ENCODE data around the gene ZC3H13. TPM values are rescaled to one million over a fixed set of nuclear protein-coding genes. Genes with fewer than 3 reads are reported as not detected.

ZC3H13 gene
- total RNA-seq, 1 donor from 2014 or later: 39.6 TPM

GRCh38 chr13:46077265-46077664 is 24.7 kb upstream of the ZC3H13 start:
- Mint-ChIP-seq H3K4me1 (ENCODE audit: low read depth) (no peaks in the 10 kb centered on the region), H3K27ac (ENCODE audit: unreplicated experiment) (no peak overlapping the region), H3K36me3 (ENCODE audit: low read depth) (peaks cover 5% of the 10 kb centered on the region), H3K9me3 (ENCODE audit: low read depth) (peaks cover 5% of the 10 kb centered on the region), H3K27me3 (ENCODE audit: low read depth) (peaks cover 3% of the 10 kb centered on the region), H3K4me3 (ENCODE audit: unreplicated experiment) (no peak overlapping the region)
- DNase-seq (ENCODE audit: low spot score): no peak
- TF ChIP-seq CTCF (IDR thresholded peaks at IDR 0.05): no peak

GRCh38 chr13:46076827-46077226 is 24.3 kb upstream of the ZC3H13 start:
- no peak overlapping the region for H3K27ac Mint-ChIP-seq (ENCODE audit: unreplicated experiment)
- peaks cover 5% of the 10 kb centered on the region for H3K36me3 Mint-ChIP-seq (ENCODE audit: low read depth)
- no peak for DNase-seq (ENCODE audit: low spot score)
- no peak for TF ChIP-seq CTCF (IDR thresholded peaks at IDR 0.05)
- H3K4me3 Mint-ChIP-seq (ENCODE audit: unreplicated experiment): no peak overlapping the region
- no peaks in the 10 kb centered on the region for H3K4me1 Mint-ChIP-seq (ENCODE audit: low read depth)
- peaks cover 1% of the 10 kb centered on the region for H3K27me3 Mint-ChIP-seq (ENCODE audit: low read depth)
- H3K9me3 Mint-ChIP-seq (ENCODE audit: low read depth): peaks cover 5% of the 10 kb centered on the region

- peaks cover 1% of the 10 kb centered on the region for H3K27me3 Mint-ChIP-seq (ENCODE audit: low read depth)
- H3K4me1 Mint-ChIP-seq (ENCODE audit: low read depth): no peaks in the 10 kb centered on the region
- H3K9me3 Mint-ChIP-seq (ENCODE audit: low read depth): peaks cover 5% of the 10 kb centered on the region
- DNase-seq (ENCODE audit: low spot score): no peak
- no peak for TF ChIP-seq CTCF (IDR thresholded peaks at IDR 0.05)
- H3K27ac Mint-ChIP-seq (ENCODE audit: unreplicated experiment): no peak overlapping the region
- H3K36me3 Mint-ChIP-seq (ENCODE audit: low read depth): peaks cover 5% of the 10 kb centered on the region
- no peak overlapping the region for H3K4me3 Mint-ChIP-seq (ENCODE audit: unreplicated experiment)
Observed at GRCh38 chr13:46075811-46076210, 23.3 kb upstream of the ZC3H13 start.

- peaks cover 3% of the 10 kb centered on the region for H3K36me3 Mint-ChIP-seq (ENCODE audit: low read depth)
- H3K27ac Mint-ChIP-seq (ENCODE audit: unreplicated experiment): no peak overlapping the region
- TF ChIP-seq CTCF (IDR thresholded peaks at IDR 0.05): no peak
- peaks cover 1% of the 10 kb centered on the region for H3K27me3 Mint-ChIP-seq (ENCODE audit: low read depth)
- H3K4me1 Mint-ChIP-seq (ENCODE audit: low read depth): no peaks in the 10 kb centered on the region
- no peak overlapping the region for H3K4me3 Mint-ChIP-seq (ENCODE audit: unreplicated experiment)
- DNase-seq (ENCODE audit: low spot score): no peak
- peaks cover 2% of the 10 kb centered on the region for H3K9me3 Mint-ChIP-seq (ENCODE audit: low read depth)
Observed at GRCh38 chr13:46071590-46072249, 19.2 kb upstream of the ZC3H13 start.

GRCh38 chr13:46063292-46063691 is 10.7 kb upstream of the ZC3H13 start:
- Mint-ChIP-seq H3K4me1 (ENCODE audit: low read depth) (peaks cover 6% of the 10 kb centered on the region), H3K36me3 (ENCODE audit: low read depth) (no peaks in the 10 kb centered on the region), H3K4me3 (ENCODE audit: unreplicated experiment) (no peak overlapping the region), H3K27ac (ENCODE audit: unreplicated experiment) (no peak overlapping the region), H3K27me3 (ENCODE audit: low read depth) (no peaks in the 10 kb centered on the region), H3K9me3 (ENCODE audit: low read depth) (peaks cover 3% of the 10 kb centered on the region)
- DNase-seq (ENCODE audit: low spot score): no peak
- TF ChIP-seq CTCF (IDR thresholded peaks at IDR 0.05): no peak
